Kidney (tissue), 14 donors: ENCODE data around the gene UBAP1L. TPM values are rescaled to one million over a fixed set of nuclear protein-coding genes. Genes with fewer than 3 reads are reported as not detected.

Experiments
- DNase-seq, 5 donors: peaks; one replicate each; pipeline ENCODE4 v3.0.0-alpha.2; 2013 to 2020
- FAIRE-seq: peaks from 2 replicates; lab custom pipeline; 2012; peaks lifted over from hg19 to GRCh38; lab: Jason Lieb, UNC
- H3K27ac ChIP-seq, 2 donors: one replicate each; pipeline ENCODE4 v1.7.0; 2013; ENCODE audit warnings: low read depth in 2 of 2, low read length in 2 of 2, inconsistent platforms in 1 of 2
- H3K27me3 ChIP-seq: one replicate; pipeline ENCODE4 v1.7.1; 2013; ENCODE audit warnings: low read length, inconsistent platforms; ENCODE audit not compliant: control insufficient read depth, insufficient read depth
- H3K36me3 ChIP-seq, 3 donors: one replicate each; pipeline versions ENCODE4 v1.7.0 to v1.7.1; 2013; ENCODE audit warnings: low read length in 3 of 3, control low read depth in 1 of 3, inconsistent platforms in 1 of 3; ENCODE audit not compliant: insufficient read depth in 3 of 3, control insufficient read depth in 2 of 3
- H3K4me1 ChIP-seq, 3 donors: one replicate each; pipeline versions ENCODE4 v1.7.0 to v1.7.1; 2013; ENCODE audit warnings: low read length in 3 of 3, inconsistent platforms in 1 of 3, low read depth in 1 of 3; ENCODE audit not compliant: control insufficient read depth in 2 of 3, insufficient read depth in 2 of 3
- H3K4me3 ChIP-seq, 3 donors: one replicate each; pipeline versions ENCODE4 v1.7.0 to v1.8.1; 2013; ENCODE audit warnings: low read length in 3 of 3, control low read depth in 1 of 3, inconsistent platforms in 1 of 3
- H3K9ac ChIP-seq, 3 donors: one replicate each; pipeline versions ENCODE4 v1.7.0 to v1.7.1; 2013; ENCODE audit warnings: low read length in 3 of 3, control low read depth in 1 of 3, inconsistent platforms in 1 of 3
- H3K9me3 ChIP-seq, 3 donors: one replicate each; pipeline versions ENCODE4 v1.7.0 to v1.7.1; 2013; ENCODE audit warnings: low read length in 3 of 3, control low read depth in 1 of 3, inconsistent platforms in 1 of 3; ENCODE audit not compliant: control insufficient read depth in 2 of 3, insufficient read depth in 1 of 3
- intact Hi-C: fragments of 100-400 bp; cut with DNase I; formaldehyde crosslinking; loops from one replicate; pipeline ENCODE4 v1.11.1; 2022
- polyA plus RNA-seq: library from polyadenylated mRNA; stranded (reverse); fragments of 350-450 nt; fragmentation: Illumina TruSeq; extraction: RNeasy Lipid Tissue Mini Kit (QIAGEN cat#74804); gene quantifications from one replicate; pipeline ENCODE4 v1.2.3, GENCODE V29; 2014; ENCODE audit warnings: low read depth, low replicate concordance; ENCODE audit not compliant: insufficient read depth
- total RNA-seq: library from RNA; stranded (reverse); fragmentation: NEBNext Ultra II Directional; extraction: Animal tissue kit (Norgen Biotek cat#: 25700); gene quantifications from one replicate; pipeline ENCODE4 v1.2.1, GENCODE V29; 2021
- TF ChIP-seq, protein P1 (sequence below): IDR thresholded peaks from 3 replicates; pipeline ENCODE4 v1.5.1; 2012; ENCODE audit warnings: mild to moderate bottlenecking, moderate library complexity, borderline replicate concordance; ENCODE audit not compliant: insufficient read depth; ENCODE audit errors: extremely low read depth
- donor health status: control.
- donor health status: control.
- donor health status: control.
- donor health status: control.
- donor health status: control.
- donor health status: DM: yes; HTN: yes; CAD: no.
- donor health status: Normal renal cell carcinoma (clear cell type).

The UBAP1L gene
- total and polyA plus RNA-seq, 2 donors from 2014 or later = 2.1 to 5.4 TPM

DNA sequence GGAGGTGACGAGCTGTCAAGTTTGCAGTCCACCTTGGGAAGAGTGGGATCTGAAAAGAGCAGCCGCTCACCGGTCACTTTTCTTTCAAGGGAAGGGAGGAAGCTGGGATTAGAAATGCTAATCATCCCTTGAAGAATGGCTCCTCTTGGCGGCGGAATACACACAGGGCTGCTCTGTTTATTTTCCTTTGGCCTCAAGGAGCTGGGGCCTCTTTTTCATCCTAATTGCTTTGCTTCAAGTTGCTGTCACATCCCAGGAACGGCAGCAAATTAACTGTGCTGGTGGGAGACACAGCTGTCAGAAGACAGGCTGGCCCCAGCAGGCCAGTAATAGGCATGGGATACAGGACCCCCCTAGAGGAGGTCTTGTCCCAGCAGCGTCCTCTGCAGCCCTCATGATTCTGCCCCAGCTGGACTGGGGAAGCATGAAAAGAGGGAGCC is 31.7 kb downstream of the UBAP1L start:
- intact Hi-C loops = no loop called here
- Histone ChIP-seq H3K27ac (no peak overlapping the region), H3K27me3 (no peaks in the 10 kb centered on the region), H3K9ac (no peak overlapping the region), H3K9me3 (no peaks in the 10 kb centered on the region), H3K36me3 (no peaks in the 10 kb centered on the region), H3K4me1 (peaks cover 0 to 16% (median 10%) of the 10 kb centered on the region in 3 donors), H3K4me3 (no peak overlapping the region)
- TF ChIP-seq, protein P1, sequence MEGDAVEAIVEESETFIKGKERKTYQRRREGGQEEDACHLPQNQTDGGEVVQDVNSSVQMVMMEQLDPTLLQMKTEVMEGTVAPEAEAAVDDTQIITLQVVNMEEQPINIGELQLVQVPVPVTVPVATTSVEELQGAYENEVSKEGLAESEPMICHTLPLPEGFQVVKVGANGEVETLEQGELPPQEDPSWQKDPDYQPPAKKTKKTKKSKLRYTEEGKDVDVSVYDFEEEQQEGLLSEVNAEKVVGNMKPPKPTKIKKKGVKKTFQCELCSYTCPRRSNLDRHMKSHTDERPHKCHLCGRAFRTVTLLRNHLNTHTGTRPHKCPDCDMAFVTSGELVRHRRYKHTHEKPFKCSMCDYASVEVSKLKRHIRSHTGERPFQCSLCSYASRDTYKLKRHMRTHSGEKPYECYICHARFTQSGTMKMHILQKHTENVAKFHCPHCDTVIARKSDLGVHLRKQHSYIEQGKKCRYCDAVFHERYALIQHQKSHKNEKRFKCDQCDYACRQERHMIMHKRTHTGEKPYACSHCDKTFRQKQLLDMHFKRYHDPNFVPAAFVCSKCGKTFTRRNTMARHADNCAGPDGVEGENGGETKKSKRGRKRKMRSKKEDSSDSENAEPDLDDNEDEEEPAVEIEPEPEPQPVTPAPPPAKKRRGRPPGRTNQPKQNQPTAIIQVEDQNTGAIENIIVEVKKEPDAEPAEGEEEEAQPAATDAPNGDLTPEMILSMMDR = peak; percentile 29
- FAIRE-seq (no peak), DNase-seq (peak in 4 of 5 donors; percentile 76 to 92 (median 83))

DNA sequence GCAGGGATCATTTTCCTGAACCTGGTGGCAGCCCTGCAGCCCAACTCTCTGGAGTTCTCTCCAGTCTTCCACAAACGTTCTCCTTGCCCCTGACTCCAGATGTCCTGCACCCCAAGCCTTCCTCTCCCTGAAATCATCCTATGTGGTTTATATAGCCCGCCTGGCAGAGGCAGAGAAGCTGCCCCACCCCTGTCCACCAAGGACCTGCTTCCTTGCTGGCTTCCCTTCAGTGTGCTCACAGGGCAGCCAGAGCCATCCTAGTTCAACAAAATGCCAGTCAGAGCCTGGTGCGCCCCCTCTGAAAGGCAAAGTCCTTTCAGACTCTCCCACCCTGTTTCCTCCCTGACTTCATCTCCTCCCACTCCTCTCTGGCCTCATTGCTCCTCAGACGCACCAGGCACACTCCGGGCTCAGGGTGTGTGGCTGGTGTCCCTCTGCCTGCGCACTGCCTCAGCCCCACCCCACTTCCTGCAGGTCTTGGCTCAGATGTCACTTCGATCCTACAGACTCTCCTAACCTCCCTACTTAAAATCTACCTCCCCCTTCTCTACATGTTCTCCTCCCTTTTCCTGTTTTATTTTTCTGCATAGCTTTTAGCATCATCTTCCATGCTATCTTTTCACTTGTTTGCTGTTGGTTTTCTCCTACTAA is 32.6 kb downstream of the UBAP1L start:
- FAIRE-seq = no peak
- peak in 4 of 5 donors; percentile 63 to 80 (median 80) for DNase-seq
- Histone ChIP-seq H3K27ac (no peak overlapping the region), H3K4me1 (peaks cover 0 to 11% (median 7%) of the 10 kb centered on the region in 3 donors), H3K9ac (no peak overlapping the region), H3K36me3 (no peaks in the 10 kb centered on the region), H3K27me3 (no peaks in the 10 kb centered on the region), H3K4me3 (no peak overlapping the region), H3K9me3 (no peaks in the 10 kb centered on the region)
- intact Hi-C loops = no loop called here
- TF ChIP-seq, protein P1 = no peak

DNA sequence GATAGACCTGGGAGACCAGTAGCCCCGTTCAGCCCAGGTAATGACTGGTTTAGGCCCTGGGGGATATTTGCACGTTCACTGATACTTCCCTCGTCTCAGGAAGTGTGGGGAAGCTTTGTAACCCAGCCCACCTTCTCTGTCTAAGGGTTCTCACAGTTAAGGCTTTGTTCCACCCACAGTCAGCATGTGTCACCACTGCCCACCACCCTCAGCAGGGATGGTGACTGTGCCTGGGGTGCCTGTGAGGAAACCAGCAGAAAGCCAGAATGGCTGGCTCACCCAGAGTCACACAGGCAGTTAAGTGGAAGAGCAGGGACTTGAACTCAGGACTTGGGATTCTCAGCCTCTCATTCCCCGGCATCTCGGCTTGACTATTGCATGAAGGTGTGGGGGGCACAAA is 33.2 kb downstream of the UBAP1L start:
- DNase-seq (no peak), FAIRE-seq (no peak)
- H3K27me3 ChIP-seq = no peaks in the 10 kb centered on the region
- no peaks in the 10 kb centered on the region for H3K36me3 ChIP-seq
- no peak overlapping the region for H3K27ac ChIP-seq
- peaks cover 0 to 9% (median 6%) of the 10 kb centered on the region in 3 donors for H3K4me1 ChIP-seq
- no peak overlapping the region for H3K9ac ChIP-seq
- H3K9me3 ChIP-seq = no peaks in the 10 kb centered on the region
- intact Hi-C loops = no loop called here
- TF ChIP-seq, protein P1 = no peak
- H3K4me3 ChIP-seq = no peak overlapping the region

DNA sequence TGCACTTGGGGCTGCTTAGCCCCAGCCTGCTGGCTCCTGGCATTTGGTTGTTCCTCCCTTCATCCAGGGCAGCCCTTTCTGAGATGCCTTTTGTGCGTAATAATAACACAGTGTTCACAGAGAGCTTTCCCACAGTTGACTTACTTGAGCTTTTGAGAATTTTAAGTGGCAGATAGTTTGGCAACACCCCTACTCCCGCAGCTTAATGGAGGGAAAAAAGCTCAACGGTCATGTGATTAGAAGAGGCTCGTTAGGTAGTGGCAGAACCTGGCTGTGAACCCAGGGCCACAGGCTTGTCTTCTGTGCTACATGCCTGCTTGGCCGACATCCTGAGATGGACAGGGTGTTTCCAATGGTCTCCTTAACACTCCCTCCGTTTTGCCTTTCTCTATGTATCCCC is 33.7 kb downstream of the UBAP1L start:
- intact Hi-C loops = no loop called here
- Histone ChIP-seq H3K27me3 (no peaks in the 10 kb centered on the region), H3K27ac (no peak overlapping the region), H3K9me3 (no peaks in the 10 kb centered on the region), H3K9ac (no peak overlapping the region), H3K4me3 (no peak overlapping the region), H3K36me3 (no peaks in the 10 kb centered on the region), H3K4me1 (peaks cover 0 to 9% (median 6%) of the 10 kb centered on the region in 3 donors)
- no peak for FAIRE-seq
- TF ChIP-seq, protein P1 = no peak
- DNase-seq = no peak
